Upper lobe of right lung (tissue), 1 donor: ENCODE data around the gene ZC3H7A. TPM values are rescaled to one million over a fixed set of nuclear protein-coding genes. Genes with fewer than 3 reads are reported as not detected.

Experiments used
- ATAC-seq: fragments of 200-7000 bp; cut with Tn5 transposase; one replicate; pipeline ENCODE4 v1.9.1; 2020; ENCODE audit warnings: mild to moderate bottlenecking, moderate library complexity
- DNase-seq: peaks from one replicate; pipeline ENCODE4 v3.0.0-alpha.2; 2020
- H3K27ac ChIP-seq: fragments of 200-600 bp; one replicate; pipeline ENCODE4 v1.8.0; 2022
- H3K27me3 ChIP-seq: fragments of 200-600 bp; one replicate; pipeline ENCODE4 v1.8.0; 2022; ENCODE audit warnings: mild to moderate bottlenecking
- H3K36me3 ChIP-seq: fragments of 200-600 bp; one replicate; pipeline ENCODE4 v1.8.0; 2022
- H3K4me1 ChIP-seq: fragments of 200-600 bp; one replicate; pipeline ENCODE4 v1.8.0; 2022
- H3K4me3 ChIP-seq: fragments of 200-600 bp; one replicate; pipeline ENCODE4 v1.8.0; 2022; ENCODE audit warnings: mild to moderate bottlenecking
- H3K9me3 ChIP-seq: fragments of 200-600 bp; one replicate; pipeline ENCODE4 v1.8.0; 2022
- intact Hi-C: fragments of 100-400 bp; cut with DNase I; formaldehyde crosslinking; loops from one replicate; pipeline ENCODE4 v1.11.0; 2022
- total RNA-seq: library from RNA; stranded (reverse); fragmentation: NEBNext Ultra II Directional; extraction: Animal tissue kit (Norgen Biotek cat#: 25700); gene quantifications from one replicate; pipeline ENCODE4 v1.2.1, GENCODE V29; 2021
- TF ChIP-seq, protein P1 (sequence below): fragments of 200-600 bp; IDR thresholded peaks from one replicate; pipeline ENCODE4 v1.8.0; 2022; ENCODE audit warnings: antibody characterized with exemption
- donor health status: DM: no; HTN: yes; CAD: no; lungs with severe emphysema.

ZC3H7A gene
- total RNA-seq, 1 donor from 2014 or later, result 71.2 TPM

DNA sequence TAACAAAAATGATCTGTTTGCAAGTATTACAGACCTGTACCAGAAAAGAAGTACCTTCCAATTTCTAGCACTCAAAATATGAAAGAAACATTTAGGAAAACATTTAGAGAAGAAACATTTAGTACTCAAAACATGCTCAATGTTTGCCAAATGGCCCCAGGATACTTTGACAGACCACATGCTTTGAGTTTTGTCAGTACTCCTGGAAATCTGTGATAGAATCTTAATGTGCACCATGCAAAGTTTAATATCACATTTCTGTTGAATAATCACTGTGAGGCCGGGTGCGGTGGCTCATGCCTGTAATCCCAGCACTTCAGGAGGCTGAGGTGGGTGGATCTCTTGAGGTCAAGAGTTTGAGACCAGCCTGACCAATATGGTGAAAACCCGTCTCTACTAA is 8.5 kb upstream of the ZC3H7A start:
- TF ChIP-seq, protein P1, sequence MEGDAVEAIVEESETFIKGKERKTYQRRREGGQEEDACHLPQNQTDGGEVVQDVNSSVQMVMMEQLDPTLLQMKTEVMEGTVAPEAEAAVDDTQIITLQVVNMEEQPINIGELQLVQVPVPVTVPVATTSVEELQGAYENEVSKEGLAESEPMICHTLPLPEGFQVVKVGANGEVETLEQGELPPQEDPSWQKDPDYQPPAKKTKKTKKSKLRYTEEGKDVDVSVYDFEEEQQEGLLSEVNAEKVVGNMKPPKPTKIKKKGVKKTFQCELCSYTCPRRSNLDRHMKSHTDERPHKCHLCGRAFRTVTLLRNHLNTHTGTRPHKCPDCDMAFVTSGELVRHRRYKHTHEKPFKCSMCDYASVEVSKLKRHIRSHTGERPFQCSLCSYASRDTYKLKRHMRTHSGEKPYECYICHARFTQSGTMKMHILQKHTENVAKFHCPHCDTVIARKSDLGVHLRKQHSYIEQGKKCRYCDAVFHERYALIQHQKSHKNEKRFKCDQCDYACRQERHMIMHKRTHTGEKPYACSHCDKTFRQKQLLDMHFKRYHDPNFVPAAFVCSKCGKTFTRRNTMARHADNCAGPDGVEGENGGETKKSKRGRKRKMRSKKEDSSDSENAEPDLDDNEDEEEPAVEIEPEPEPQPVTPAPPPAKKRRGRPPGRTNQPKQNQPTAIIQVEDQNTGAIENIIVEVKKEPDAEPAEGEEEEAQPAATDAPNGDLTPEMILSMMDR, result no peak
- Histone ChIP-seq H3K4me1 (no peaks in the 10 kb centered on the region), H3K9me3 (no peaks in the 10 kb centered on the region), H3K4me3 (no peak overlapping the region), H3K36me3 (no peaks in the 10 kb centered on the region), H3K27ac (no peak overlapping the region), H3K27me3 (no peaks in the 10 kb centered on the region)
- no peak for ATAC-seq
- intact Hi-C loops, result no loop called here
- no peak for DNase-seq

DNA sequence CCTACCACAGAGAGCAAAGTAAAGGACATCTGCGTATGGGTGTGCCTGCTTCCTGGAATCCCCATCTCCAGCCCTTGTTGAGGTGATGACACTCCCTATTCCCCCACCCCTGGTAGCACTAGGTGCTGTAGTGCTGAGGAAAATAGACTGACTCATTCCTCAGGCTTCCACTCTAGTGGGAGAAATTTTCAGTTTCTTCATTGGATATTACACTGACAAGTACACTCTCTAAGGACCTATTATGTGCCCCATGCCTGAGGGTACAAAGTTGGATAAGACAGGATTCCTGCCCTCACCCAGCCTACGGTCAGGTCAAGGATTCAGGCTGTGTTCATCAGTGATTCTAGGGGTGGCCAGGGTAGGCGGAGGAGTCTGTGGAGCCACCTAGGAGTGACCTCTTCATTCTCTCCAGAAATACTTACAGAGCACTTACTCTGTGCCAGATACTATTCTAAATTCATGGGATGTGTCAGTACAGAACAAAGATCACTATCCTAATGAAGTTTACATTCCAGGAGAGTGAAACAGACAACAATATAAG is 4.5 kb upstream of the ZC3H7A start:
- no peak overlapping the region for H3K4me3 ChIP-seq
- peak; percentile 15 for DNase-seq
- no peaks in the 10 kb centered on the region for H3K27me3 ChIP-seq
- peaks cover 25% of the 10 kb centered on the region for H3K4me1 ChIP-seq
- H3K27ac ChIP-seq, result no peak overlapping the region
- intact Hi-C loops, result no loop called here
- no peaks in the 10 kb centered on the region for H3K36me3 ChIP-seq
- no peak for ATAC-seq
- TF ChIP-seq, protein P1, result no peak
- H3K9me3 ChIP-seq, result no peaks in the 10 kb centered on the region

DNA sequence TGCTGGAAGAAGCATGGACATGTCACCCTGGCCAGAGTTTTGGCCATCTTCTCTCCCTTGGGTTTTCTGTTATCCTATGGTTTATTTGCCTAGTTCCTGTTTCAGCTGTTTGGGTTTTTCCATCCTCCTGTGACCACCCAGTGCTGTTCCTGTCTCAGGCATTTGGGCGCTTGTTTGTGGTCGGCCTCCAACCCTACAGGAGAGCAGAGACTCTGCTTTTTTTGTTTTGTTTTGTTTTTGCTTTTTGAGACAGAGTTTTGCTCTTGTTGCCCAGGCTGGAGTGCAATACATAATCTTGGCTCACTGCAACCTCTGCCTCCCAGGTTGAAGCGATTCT is 3.3 kb upstream of the ZC3H7A start:
- Histone ChIP-seq H3K27ac (no peak overlapping the region), H3K36me3 (no peaks in the 10 kb centered on the region), H3K9me3 (no peaks in the 10 kb centered on the region), H3K27me3 (no peaks in the 10 kb centered on the region), H3K4me1 (peaks cover 32% of the 10 kb centered on the region), H3K4me3 (no peak overlapping the region)
- peak; percentile 17 for DNase-seq
- TF ChIP-seq, protein P1, result no peak
- ATAC-seq, result no peak
- intact Hi-C loops, result no loop called here

DNA sequence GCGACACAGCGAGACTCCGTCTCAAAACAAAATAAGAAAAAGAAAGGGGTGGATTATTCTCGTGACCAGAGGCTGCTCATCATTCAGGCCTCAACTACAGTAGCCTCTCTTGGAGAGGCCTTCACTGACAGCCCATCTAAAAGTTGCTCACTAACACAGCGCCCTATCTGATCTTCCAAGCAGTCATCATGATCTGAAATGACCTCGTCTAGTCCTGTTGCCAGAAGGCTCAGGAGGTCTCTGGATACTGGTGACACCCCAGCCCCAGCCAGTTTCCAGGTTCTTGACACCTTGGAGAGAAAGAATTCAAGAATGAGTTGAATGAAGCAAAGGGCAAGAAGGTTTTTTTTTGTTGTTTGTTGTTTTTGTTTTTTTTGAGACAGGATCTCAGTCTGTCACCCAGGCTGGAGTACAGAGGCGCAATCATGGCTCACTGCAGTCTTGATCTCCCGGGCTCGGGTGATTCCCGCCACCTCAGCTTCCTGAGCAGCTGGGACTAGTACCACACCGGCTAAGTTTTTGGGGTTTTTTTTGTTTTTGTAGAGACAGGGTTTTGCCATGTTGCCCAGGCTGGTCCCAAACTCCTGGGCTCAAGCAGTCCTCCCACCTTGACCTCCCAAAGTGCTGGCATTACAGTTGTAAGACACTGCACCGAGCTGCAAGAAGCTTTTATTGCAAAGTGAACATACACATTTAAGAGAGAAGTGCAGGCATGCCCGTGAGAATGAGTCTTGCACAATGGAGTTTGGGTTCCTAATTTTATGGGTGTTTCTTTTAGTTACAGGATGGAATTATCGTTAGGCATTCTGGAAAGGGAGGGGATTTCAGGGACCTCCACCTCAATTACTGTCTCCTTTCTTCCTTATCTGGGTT is 2.7 kb upstream of the ZC3H7A start:
- Histone ChIP-seq H3K27ac (no peak overlapping the region), H3K4me3 (peak overlapping the region; percentile 82), H3K27me3 (no peaks in the 10 kb centered on the region), H3K36me3 (no peaks in the 10 kb centered on the region), H3K9me3 (no peaks in the 10 kb centered on the region), H3K4me1 (peaks cover 36% of the 10 kb centered on the region)
- intact Hi-C loops, result no loop called here
- TF ChIP-seq, protein P1, result no peak
- DNase-seq (peak; percentile 43), ATAC-seq (no peak)

DNA sequence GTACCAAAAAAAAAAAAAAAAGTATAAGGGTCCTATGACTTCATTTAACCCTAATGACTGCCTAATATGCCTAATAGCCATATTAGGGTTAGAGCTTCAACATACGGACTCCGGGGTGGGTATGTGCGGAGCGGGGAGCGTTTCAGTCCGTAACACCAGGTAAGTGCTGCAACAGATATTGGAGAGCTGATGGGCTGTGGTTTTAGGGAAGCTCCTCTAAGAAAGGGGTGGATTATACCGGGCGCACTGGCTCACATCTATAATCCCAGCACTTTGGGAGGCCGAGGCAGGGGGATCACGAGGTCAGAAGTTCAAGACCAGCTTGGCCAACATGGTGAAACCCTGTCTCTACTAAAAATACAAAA is 1.9 kb upstream of the ZC3H7A start:
- no peaks in the 10 kb centered on the region for H3K36me3 ChIP-seq
- no peaks in the 10 kb centered on the region for H3K9me3 ChIP-seq
- intact Hi-C loops, result no loop called here
- DNase-seq, result peak; percentile 26
- no peak for ATAC-seq
- H3K4me3 ChIP-seq, result peak overlapping the region; percentile 82
- H3K4me1 ChIP-seq, result peaks cover 43% of the 10 kb centered on the region
- no peaks in the 10 kb centered on the region for H3K27me3 ChIP-seq
- TF ChIP-seq, protein P1, result no peak
- peak overlapping the region; percentile 99 for H3K27ac ChIP-seq
